HG03520 (cell line): Measurements from ENCODE around the gene SPOPL.
"Not testable (repeated sequence)": the region's sequence is repeated elsewhere in the genome, so short reads cannot be mapped to it uniquely, and the experiment has no call there.

Experiments used
- ATAC-seq: cut with Tn5 transposase; IDR thresholded peaks from one replicate; pipeline ENCODE4 v1.9.1; 2021; ENCODE audit warnings: mild to moderate bottlenecking, moderate library complexity; ENCODE audit not compliant: unreplicated experiment

The SPOPL gene

DNA sequence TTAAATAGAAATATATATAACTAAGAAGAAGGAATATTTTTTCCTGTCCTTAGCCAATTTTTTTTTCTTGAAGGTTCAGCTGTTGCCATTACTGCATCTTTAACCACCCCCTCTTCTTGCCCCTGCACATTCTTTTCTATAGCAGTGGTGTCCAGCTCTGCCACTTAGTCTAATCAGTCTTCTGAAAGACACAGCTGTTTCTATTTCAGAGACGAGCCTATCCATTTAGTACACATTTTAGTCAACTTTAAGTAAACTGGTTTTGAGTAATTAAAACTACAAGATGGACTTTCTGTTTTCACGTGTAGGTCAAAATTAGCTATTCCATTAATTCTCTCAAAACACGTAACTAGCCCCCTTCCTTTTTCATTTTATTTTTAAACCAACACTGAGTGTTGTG, 21.0 kb downstream of the SPOPL start:
- ATAC-seq: peak; percentile 80

DNA sequence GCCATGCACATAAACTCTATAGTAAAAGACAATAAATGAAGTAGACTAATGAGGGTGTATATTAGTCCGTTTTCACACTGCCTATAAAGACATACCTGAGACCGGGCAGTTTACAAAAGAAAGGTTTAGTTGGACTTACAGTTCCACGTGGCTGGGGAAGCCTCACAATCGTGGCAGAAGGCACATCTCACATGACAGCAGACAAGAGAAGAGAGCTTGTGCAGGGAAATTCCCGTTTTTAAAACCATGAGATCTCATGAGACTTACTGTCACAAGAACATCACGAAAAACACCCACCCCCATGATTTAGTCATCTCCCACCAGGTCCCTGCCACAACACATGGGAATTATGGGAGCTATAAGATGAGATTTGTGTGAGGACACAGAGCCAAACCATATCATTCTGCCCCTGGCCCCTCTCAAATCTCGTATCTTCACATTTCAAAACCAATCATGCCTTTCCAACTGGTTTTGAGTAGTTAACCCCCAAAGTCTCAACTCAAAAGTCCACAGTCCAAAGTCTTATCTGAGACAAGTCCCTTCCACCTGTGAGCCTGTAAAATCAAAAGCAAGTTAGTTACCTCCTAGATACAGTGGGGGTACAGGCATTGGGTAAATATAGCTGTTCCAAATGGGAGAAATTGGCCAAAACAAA, 21.6 kb downstream of the SPOPL start:
- peak; percentile 39 for ATAC-seq

DNA sequence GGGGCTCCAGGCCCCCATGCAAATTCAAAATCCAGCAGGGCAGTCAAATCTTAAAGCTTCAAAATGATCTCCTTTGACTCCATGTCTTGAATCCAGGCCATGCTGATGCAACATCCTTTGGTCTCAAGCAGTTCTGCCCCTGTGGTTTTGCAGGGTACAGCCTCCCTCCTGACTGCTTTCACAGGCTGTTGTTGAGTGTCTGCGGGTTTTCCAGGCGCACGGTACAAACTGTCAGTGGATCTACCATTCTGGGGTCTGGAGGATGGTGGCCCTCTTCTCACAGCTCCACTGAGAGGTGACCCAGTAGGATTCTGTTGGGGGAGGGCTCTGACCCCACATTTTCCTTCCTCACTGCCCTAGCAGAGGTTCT, 22.1 kb downstream of the SPOPL start:
- ATAC-seq: not testable (repeated sequence)

DNA sequence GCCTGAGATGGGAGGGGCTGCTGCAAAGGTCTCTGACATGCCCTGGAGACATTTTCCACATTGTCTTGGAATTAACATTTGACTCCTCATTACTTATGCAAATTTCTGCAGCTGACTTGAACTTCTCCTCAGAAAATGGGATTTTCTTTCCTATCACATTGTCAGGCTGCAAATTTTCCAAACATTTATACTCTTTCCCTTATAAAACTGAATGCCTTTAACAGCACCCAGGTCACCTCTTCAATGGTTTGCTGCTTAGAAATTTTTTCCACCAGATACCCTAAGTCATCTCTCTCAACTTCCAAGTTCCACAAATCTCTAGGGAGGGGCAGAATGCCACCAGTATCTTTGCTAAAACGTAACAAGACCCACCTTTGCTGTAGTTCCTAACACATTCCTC, 22.8 kb downstream of the SPOPL start:
- ATAC-seq: not testable (repeated sequence)

DNA sequence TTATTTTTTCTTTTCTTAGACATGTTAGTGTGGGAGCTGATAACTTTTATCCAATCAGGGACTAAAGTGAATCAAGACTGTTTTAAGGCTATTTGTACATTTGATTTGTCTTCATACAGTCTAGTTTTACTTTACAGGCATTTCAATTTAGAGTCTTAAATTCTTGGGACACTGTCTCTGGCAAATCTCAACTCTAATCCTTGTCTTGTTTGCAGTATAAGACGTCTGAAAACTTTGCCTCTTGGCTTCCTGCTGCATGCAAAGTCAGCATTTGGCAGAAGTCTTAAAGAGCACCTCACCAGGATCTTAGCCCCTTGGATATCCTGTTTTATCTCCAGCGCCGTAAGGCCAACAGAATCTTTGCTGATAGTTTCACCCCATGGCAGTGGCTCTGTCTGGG, 30.3 kb downstream of the SPOPL start:
- no peak for ATAC-seq

DNA sequence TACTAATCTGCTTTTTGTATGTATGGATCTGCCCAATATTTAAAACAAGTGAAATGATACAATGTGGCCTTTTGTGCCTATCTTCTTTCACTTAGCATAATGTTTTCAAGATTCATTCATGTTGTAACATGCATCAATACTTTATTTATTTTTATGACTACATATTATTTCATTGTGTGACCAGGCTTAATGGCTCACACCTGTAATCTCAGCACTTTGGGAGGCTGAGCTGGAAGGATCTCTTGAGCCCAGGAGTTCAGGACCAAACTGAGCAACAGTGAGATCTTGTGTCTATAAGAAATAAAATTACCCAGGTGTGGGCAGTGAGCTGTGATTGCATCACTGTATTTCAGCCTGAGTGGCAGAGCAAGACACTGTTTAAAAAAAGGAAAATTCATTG, 33.2 kb downstream of the SPOPL start:
- no peak for ATAC-seq

DNA sequence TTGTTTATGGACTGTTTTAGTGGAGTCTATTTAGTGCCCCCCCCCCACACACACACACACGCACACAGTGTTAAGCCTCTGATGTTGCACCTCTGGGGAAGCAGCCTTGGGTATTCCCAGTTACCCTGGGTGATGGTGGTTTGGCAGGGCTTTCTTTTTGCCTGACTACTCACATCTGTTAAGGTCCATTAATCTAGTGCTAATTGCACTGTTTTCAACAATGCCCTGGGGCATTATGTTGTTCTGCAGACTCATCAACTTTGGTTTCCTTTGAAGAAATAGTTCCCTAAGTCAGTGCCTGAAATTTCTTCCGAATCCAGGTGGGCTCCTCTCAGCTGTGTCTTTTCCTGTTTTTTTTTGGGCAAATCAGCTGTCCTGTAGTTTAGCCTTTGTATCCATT, 34.7 kb downstream of the SPOPL start:
- no peak for ATAC-seq

DNA sequence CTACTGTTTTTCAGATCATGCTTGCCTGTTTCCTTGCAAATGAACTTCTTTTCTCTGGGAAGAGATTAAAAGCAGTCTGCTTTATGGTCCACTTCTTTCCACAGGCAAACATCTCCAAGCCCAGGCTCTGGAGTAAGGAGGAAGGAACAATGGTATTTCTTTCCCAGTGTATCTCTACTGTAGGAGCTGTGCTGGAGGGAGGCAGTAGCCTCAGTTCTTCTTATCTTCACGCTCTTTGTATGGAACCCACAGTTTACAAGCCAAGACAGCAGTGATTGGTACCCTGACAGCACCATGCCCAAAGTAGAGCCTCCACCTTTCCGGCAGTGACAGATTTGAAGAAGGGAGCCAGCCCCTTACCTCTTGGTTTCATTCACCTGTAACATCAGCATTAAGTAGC, 35.2 kb downstream of the SPOPL start:
- ATAC-seq: no peak

DNA sequence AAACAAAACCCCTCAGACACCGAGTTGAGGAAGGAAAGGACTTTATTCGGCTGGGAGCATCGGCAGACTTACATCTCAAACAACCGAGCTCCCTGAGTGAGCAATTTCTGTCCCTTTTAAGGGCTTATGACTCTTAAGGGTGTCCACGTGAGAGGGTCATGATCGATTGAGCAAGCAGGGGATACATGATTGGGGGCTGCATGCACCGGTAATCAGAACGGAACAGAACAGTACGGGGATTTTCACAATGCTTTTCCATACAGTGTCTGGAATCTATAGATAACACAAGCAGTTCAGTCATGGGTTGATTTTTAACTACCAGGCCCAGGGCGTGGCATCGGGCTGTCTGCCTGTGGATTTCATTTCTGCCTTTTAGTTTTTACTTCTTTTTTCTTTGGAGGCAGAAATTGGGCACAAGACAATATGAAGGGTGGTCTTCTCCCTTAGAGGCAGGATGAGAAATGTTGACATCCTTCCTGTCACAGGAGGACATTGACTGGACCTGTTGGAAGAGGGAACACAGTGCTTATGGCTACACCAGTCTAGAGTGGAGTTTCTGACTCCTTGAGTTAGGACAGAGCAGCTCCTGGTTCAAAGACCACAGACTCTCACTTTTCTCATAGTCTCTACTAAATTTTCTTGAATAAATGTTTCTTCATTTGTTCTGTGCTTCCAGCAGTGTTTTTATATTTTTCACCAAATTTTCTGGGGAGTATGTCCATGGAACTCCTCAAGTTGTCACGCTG, 35.8 kb downstream of the SPOPL start:
- ATAC-seq: no peak

DNA sequence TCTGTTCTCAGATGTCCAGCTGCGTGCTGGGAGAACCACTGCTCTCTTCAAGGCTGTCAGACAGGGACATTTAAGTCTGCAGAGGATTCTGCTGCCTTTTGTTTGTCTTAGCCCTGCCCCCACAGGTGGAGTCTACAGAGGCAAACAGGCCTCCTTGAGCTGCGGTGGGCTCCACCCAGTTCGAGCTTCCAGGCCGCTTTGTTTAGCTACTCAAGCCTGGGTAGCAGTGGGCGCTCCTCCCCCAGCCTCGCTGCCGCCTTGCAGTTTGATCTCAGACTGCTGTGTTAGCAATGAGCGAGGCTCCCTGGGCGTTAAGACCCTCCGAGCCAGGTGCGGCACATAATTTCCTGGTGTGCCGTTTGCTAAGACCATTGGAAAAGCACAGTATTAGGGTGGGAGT, 42.6 kb downstream of the SPOPL start:
- ATAC-seq: not testable (repeated sequence)

DNA sequence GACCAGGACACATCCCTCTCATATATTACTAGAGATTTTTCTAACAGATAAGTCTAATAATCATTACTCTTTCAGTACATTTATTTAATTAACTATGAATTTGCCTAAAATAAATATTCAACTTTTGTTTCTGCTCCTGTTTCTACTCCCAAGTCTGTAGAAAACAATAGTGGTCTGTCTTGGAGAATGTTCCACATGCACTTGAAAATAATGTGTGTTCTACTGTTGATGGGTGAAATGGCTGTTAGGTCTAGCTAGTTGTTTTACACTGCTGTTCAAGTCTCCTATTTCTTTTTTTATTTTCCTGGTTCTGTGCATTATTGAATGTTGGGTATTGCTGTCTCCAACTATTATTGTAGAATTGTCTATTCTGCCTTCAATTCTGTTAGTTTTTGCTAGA, 47.2 kb downstream of the SPOPL start:
- no peak for ATAC-seq

DNA sequence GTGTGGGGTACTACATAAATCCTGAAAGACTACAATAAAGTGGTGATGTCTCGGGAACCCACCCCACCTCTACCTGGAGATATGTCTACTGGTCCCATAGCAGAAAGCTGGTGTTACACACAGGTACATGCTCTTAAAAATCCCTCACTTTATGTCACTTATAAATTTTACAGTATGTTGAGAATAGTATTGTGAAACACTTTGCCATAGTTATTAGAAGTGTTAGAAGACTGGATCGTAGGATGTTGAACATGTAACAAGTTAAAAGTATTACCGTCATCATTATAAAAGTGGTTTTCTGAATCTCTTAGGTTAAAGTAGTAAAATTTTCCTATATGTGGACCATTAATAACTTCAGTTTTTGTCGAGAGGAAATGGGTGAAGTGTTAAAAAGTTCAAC, 48.6 kb downstream of the SPOPL start:
- ATAC-seq: no peak

DNA sequence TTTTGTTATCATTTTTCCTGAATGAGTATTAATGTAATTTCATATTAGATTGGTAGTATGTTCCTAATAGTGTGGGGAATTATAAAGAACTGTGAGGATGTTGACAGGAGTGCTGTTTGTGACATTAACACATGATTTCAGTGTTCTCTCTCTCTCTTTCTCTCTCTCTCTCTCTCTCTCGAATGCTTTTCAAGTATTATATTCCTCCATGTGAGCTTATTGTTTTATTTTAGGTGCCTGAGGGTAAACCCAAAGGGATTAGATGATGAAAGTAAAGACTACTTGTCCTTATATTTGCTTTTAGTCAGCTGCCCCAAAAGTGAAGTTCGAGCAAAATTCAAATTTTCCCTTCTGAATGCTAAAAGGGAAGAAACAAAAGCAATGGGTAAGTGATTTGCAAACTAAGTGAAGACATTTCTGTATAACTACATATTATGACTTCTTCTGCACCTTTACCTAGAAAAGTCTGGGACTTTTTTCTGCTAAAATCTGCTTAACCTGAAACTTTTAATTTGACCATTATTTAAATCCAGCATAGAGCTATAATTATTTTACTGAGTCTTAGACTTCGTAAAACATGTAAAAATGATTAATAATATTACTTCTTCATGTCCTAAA, 49.2 kb downstream of the SPOPL start:
- no peak for ATAC-seq

DNA sequence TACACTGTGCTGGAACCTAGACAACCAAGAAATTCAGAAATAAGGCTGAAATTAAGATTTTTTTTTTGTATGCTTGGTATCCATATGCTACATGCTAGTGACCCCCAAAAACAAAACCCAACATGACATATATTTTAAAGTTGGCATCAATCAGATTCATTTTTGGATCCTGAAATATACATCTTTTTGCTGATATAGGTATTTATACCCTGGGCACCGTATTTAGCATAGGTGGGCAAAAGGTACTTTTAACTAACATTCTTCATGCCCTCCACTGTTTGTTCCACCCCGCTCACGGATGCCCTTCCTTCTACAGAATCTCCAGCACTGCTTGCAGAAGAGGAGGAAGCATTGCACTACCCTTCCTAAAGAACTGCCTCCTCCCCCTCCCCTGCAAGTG, 52.6 kb downstream of the SPOPL start:
- no peak for ATAC-seq

DNA sequence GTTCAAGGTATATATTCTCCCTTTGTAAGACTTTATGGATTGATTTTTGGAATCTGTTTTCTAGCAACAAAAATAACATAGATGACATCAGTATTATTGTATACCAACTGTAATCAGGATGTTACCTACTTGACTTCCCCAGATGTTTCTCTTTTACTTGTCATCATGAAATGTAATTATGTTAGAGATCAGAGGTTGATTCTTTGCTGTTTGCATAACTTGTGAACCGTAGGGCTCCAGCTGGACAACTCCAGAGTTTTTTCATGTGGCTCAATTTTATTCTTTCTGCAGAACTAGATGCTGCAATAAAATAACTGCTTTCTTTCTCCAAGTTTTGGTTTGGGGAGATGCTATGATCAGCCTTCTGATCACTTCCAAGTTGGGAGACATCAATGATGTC, 58.1 kb downstream of the SPOPL start:
- no peak for ATAC-seq

DNA sequence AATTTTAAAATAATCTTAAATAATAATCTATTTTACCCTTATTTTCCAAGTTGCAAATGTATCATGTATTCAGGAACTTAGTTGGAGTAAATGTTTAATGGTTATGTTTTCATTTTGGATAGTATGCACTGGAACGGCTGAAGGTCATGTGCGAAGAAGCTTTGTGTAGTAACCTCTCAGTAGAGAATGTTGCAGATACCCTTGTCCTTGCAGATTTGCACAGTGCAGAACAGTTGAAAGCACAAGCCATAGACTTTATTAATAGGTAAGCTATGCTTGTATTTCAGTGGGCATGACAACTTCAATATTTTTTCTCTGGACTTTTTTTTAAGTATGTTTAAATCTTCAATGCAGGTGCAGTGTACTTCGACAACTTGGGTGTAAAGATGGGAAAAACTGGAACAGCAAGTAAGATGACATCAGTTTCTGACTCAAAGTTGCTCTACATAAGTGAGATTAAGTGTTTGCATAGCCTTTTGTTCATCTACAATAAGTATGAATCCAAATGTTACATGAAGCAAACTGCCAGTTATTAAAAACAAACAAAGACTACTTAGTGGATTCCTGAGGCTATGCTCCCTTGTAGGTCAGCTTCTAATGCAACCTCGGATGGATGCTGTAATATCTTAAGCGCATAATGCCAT, 63.1 kb downstream of the SPOPL start:
- no peak for ATAC-seq

DNA sequence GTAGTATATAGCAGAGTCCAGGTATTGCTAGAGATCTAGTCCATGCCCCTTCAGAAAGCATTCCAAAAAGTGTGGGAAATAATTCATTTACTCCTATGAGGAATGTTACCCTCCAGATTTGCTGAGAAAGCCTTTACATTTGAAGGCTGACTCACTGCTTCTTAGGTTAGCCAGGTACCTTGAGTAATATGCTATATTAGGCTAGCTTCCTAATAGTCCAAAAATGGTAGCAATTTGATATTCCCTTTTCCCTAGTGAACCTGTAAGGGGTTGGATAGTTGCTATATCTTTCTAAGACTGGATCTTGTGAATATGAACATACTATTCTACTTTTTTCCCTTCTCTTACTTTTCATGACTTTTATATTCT, 63.6 kb downstream of the SPOPL start:
- no peak for ATAC-seq

DNA sequence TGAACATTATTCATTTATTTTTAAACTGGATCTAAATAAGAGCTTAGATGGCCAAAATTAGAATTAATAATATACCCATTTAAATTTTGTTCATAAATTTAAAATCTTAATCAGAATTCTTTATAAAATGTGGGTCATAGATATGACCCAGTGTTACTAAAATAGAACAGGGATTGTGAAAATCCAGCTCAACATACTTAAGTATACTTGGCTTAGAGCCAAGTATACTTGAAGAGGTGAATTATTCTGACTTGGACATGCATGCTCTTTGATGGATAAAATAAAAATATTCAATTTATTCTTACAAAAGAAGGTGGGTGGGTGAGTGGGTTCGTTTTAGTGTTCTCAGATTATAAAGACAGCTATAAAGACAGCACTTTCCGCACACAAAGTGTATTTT, 70.7 kb downstream of the SPOPL start:
- ATAC-seq: no peak

DNA sequence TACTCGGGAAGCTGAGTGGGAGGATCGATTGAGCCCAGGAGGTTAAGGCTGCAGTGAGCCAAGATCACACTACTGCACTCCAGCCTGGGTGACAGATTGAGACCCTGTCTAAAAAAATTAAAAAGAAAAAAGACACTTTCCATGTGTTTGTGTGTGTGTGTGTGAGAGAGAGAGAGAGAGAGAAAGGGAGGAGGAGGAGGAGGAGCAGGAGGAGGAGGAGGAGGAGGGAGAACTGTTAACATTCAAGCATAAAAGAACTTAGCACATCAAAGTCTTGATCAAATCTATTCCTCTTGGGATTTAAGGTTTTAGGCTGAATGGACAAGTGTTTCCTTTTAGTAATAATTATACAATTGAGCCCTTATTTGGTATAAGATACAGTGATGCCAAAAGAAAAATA, 75.5 kb downstream of the SPOPL start:
- ATAC-seq: no peak

DNA sequence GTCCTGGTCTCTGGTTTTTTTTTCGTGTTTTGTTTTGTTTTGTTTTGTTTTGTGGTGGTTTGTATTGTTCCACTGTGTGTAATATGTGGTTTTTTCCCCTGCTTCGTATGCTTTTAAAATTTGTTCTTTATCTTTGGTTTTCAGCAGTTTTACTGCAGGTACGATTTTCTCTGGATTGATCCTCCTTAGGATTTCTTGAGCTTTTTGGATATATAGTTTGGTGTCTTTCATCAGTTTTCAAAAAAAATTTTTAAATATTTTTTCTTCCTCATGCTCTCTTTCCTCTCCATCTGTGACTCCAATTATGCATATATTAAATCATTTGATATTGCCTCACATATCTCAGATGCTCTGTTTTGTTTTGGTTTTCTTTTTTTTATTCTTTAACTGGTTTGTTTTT, 78.0 kb downstream of the SPOPL start:
- no peak for ATAC-seq

DNA sequence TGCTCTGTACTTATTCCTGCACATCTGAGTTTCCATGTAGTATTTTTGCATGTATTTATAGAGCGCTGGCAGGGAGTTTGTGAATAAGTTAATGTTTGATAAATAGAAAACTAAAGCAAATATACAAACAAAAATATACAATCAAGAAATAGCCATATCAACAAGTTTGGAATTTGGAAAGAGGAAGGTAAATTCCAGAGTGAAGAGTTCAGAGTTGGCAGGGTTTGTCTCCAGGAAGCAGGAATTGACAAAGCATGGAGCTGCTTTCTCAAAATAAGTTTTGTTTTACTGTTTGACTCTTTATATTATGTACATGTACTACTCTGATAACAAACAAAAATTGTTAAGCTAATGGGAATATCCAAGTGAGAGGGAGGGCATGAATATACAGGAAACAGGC, 80.3 kb downstream of the SPOPL start:
- ATAC-seq: no peak

DNA sequence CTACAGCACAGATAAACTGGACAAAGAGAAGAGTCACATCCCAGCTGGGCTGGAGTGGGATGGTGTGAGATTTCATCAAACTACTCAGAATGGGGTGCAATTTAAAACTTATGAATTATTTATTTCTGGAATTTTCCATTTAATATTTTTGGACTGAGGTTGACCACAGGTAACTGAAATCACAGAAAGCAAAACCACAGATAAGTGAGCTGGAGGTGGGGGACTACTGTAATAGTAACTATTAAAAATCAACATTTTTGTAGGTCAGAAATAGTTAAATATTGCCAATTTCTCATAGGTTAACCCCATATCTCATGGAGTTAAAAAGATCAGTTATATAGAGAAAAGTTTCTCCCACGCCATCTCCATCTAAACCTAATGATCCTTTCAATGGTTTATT, 88.1 kb downstream of the SPOPL start:
- no peak for ATAC-seq
